ENCODE measurements around the gene CSNK2B.

GRCh38 chr6:31659649-31660380, 6.1 kb upstream of the CSNK2B start:
- TF ChIP-seq EZH2 (IDR thresholded peaks at IDR 0.05; ENCODE audit: low read length, unreplicated experiment) (no peak), CTCF (conservative IDR thresholded peaks at IDR 0.05; ENCODE audit: low read depth, low read length) (no peak)
